OCI-M2 (cell line): ENCODE data around the gene SPATA6L.
A peak's percentile ranks its signal among the peaks of the same experiment; 100 is the strongest.

Experiments
- DNase-seq: peaks from one replicate; lab custom pipeline; 2025; ENCODE audit not compliant: unreplicated experiment; lab: John Stamatoyannopoulos, UW

Gene SPATA6L

GRCh38 chr9:4666042-4666699 is at the start of gene SPATA6L:
Gene SPATA6L, minus strand, starts transcription at chr9:4666480. Its CDS starts 230 bp downstream, at chr9:4666250.
- no peak for DNase-seq

GRCh38 chr9:4714266-4715016 is 48.2 kb upstream of the SPATA6L start:
- DNase-seq, result no peak

GRCh38 chr9:4713849-4714248 is 47.6 kb upstream of the SPATA6L start:
- no peak for DNase-seq

GRCh38 chr9:4709380-4709779 is 43.1 kb upstream of the SPATA6L start:
- DNase-seq, result no peak

- DNase-seq, result no peak
These were observed 40.8 kb upstream of the SPATA6L start for GRCh38 chr9:4706971-4707622.

- no peak for DNase-seq
These were observed 39.7 kb upstream of the SPATA6L start for GRCh38 chr9:4706021-4706420.

- no peak for DNase-seq
These were observed 37.8 kb upstream of the SPATA6L start for GRCh38 chr9:4704129-4704528.

- no peak for DNase-seq
These were observed 35.2 kb upstream of the SPATA6L start for GRCh38 chr9:4701526-4701925.

- DNase-seq, result no peak
These were observed 34.7 kb upstream of the SPATA6L start for GRCh38 chr9:4700932-4701331.

GRCh38 chr9:4700091-4700490 is 33.8 kb upstream of the SPATA6L start:
- no peak for DNase-seq

GRCh38 chr9:4691795-4692194 is 25.5 kb upstream of the SPATA6L start:
- DNase-seq, result no peak

- no peak for DNase-seq
These were observed 23.9 kb upstream of the SPATA6L start for GRCh38 chr9:4690144-4690543.

- DNase-seq, result no peak
These were observed 23.4 kb upstream of the SPATA6L start for GRCh38 chr9:4689687-4690104.

GRCh38 chr9:4689021-4689420 is 22.7 kb upstream of the SPATA6L start:
- DNase-seq, result no peak

GRCh38 chr9:4686584-4686983 is 20.3 kb upstream of the SPATA6L start:
- no peak for DNase-seq

GRCh38 chr9:4686112-4686511 is 19.8 kb upstream of the SPATA6L start:
- DNase-seq, result no peak

GRCh38 chr9:4684820-4685219 is 18.5 kb upstream of the SPATA6L start:
- DNase-seq, result no peak

GRCh38 chr9:4680750-4681149 is 14.5 kb upstream of the SPATA6L start:
- no peak for DNase-seq

GRCh38 chr9:4680173-4680525 is 13.9 kb upstream of the SPATA6L start:
- no peak for DNase-seq

- DNase-seq, result peak; percentile 35
These were observed 13.2 kb upstream of the SPATA6L start, which contains the start of gene CDC37L1 for GRCh38 chr9:4679268-4680172. Gene CDC37L1, plus strand, starts transcription at chr9:4679569. Its CDS starts 199 bp downstream, at chr9:4679768.

GRCh38 chr9:4678679-4679267 is 12.5 kb upstream of the SPATA6L start:
- DNase-seq, result no peak
